GM12878 (cell line): ENCODE results near the gene VRTN. TPM values are rescaled to one million over a fixed set of nuclear protein-coding genes. Genes with fewer than 3 reads are reported as not detected.

ENCODE experiments used
- ATAC-seq: fragments of 200-7000 bp; cut with Tn5 transposase; 3 replicates; pipeline ENCODE4 v1.9.1; 2020; ENCODE audit warnings: mild to moderate bottlenecking, moderate library complexity
- BruUV-seq: library from RNA; stranded (reverse); fragments of 400-500 nt; replicated peaks from 2 replicates; lab custom pipeline; 2021; lab: Mats Ljungman, UMichigan
- CTCF ChIA-PET: fragments of 300-600 bp; sonication (Branson Sonifier 250); formaldehyde crosslinking; extraction: SDS; loops from one replicate; lab custom pipeline; 2021; ENCODE audit warnings: inconsistent platforms; lab: Yijun Ruan, JAX
- POLR2A ChIA-PET: fragments of 350-600 bp; formaldehyde crosslinking; extraction: SDS; loops from one replicate; lab custom pipeline; 2021; ENCODE audit warnings: inconsistent platforms; lab: Charles Lee
- RAD21 ChIA-PET: fragments of 300-600 bp; sonication (Branson Sonifier 250); formaldehyde crosslinking; loops from one replicate; lab custom pipeline; 2023; ENCODE audit warnings: antibody characterized with exemption; ENCODE audit not compliant: unreplicated experiment; lab: Charles Lee
- SMC1A ChIA-PET: fragments of 300-600 bp; sonication (Branson Sonifier 250); formaldehyde crosslinking; loops from one replicate; lab custom pipeline; 2023; ENCODE audit not compliant: unreplicated experiment, uncharacterized antibody; lab: Charles Lee
- DNase-seq: peaks from one replicate; pipeline ENCODE4 v3.0.0-alpha.2; 2011; ENCODE audit warnings: low read depth, low spot score
- FAIRE-seq: peaks from 3 replicates; lab custom pipeline; 2011; peaks lifted over from hg19 to GRCh38; lab: Jason Lieb, UNC
- H2AFZ ChIP-seq: 2 replicates; pipeline ENCODE4 v1.6.0; 2011; ENCODE audit warnings: low read depth, low read length, control low read depth; ENCODE audit not compliant: control insufficient read depth
- H3K27ac ChIP-seq: 2 replicates; pipeline ENCODE4 v1.5.1; 2011; ENCODE audit warnings: control low read depth; ENCODE audit not compliant: control insufficient read depth, insufficient read depth
- H3K27me3 ChIP-seq, 2 experiments: replicated peaks in 1 of 2; 2 replicates each; pipeline versions ENCODE4 v1.6.0 to v1.6.1; 2011; ENCODE audit warnings: low read length in 1 of 2; ENCODE audit not compliant: control insufficient read depth in 2 of 2, insufficient read depth in 2 of 2
- H3K36me3 ChIP-seq, 2 experiments: 2 replicates each; pipeline ENCODE4 v1.5.1; 2011; ENCODE audit warnings: low read length in 1 of 2; ENCODE audit not compliant: control insufficient read depth in 2 of 2, insufficient read depth in 2 of 2
- H3K4me1 ChIP-seq: 2 replicates; pipeline ENCODE4 v1.6.1; 2011; ENCODE audit warnings: mild to moderate bottlenecking, low read length, moderate library complexity, mixed read lengths; ENCODE audit not compliant: control insufficient read depth, insufficient read depth
- H3K4me2 ChIP-seq: 2 replicates; pipeline ENCODE4 v1.6.0; 2011; ENCODE audit warnings: control low read depth; ENCODE audit not compliant: control insufficient read depth, insufficient read depth
- H3K4me3 ChIP-seq: fragments of 200-600 bp; sonication (generic); 2 replicates; pipeline ENCODE4 v1.5.1; 2016
- H3K79me2 ChIP-seq: 2 replicates; pipeline ENCODE4 v1.6.0; 2011; ENCODE audit warnings: low read length; ENCODE audit not compliant: control insufficient read depth, insufficient read depth
- H3K9ac ChIP-seq: 2 replicates; pipeline ENCODE4 v1.8.0; 2011; ENCODE audit warnings: low read length, control low read depth, mixed read lengths; ENCODE audit not compliant: control insufficient read depth, insufficient read depth
- H3K9me3 ChIP-seq: replicated peaks from 3 replicates; pipeline ENCODE4 v1.5.1; 2011; ENCODE audit warnings: mild to moderate bottlenecking, low read length; ENCODE audit not compliant: control insufficient read depth, insufficient read depth
- H4K20me1 ChIP-seq: 2 replicates; pipeline ENCODE4 v1.6.0; 2011; ENCODE audit not compliant: control insufficient read depth, insufficient read depth
- ATF3 ChIP-seq: IDR thresholded peaks from 2 replicates; pipeline ENCODE4 v1.6.1; 2011; ENCODE audit warnings: low read depth, mild to moderate bottlenecking, low read length, moderate library complexity, borderline replicate concordance; ENCODE audit errors: extremely low read depth
- CBX3 ChIP-seq: fragments of 200-600 bp; sonication (generic); IDR thresholded peaks from 2 replicates; pipeline ENCODE4 v1.6.1; 2016; ENCODE audit warnings: low read depth, borderline replicate concordance
- CHD2 ChIP-seq: IDR thresholded peaks from 2 replicates; pipeline ENCODE4 v1.6.1; 2011; ENCODE audit warnings: low read depth, low read length, improper control_type of control experiment, borderline replicate concordance
- DPF2 ChIP-seq: fragments of 450-650 bp; IDR thresholded peaks from 2 replicates; pipeline ENCODE4 v1.6.1; 2017; ENCODE audit warnings: mild to moderate bottlenecking
- E2F4 ChIP-seq: IDR thresholded peaks from 2 replicates; pipeline ENCODE4 v1.6.1; 2012; ENCODE audit warnings: low read depth, low read length, improper control_type of control experiment
- EED ChIP-seq: sonication (generic); IDR thresholded peaks from 2 replicates; pipeline ENCODE4 v1.6.1; 2016; ENCODE audit warnings: antibody characterized with exemption, low read depth
- FOXK2 ChIP-seq: fragments of 450-650 bp; IDR thresholded peaks from 2 replicates; pipeline ENCODE4 v1.6.1; 2017; ENCODE audit warnings: mild to moderate bottlenecking, moderate library complexity
- IKZF2 ChIP-seq, 2 experiments: fragments of 450-650 bp; IDR thresholded peaks; 2 replicates each; pipeline ENCODE4 v1.6.1; 2017; ENCODE audit warnings: mild to moderate bottlenecking in 2 of 2, moderate library complexity in 2 of 2
- MTA2 ChIP-seq: fragments of 450-650 bp; IDR thresholded peaks from 2 replicates; pipeline ENCODE4 v1.6.1; 2016; ENCODE audit warnings: low read depth, mild to moderate bottlenecking, moderate library complexity
- MXI1 ChIP-seq: fragments of 150-350 bp; IDR thresholded peaks from 2 replicates; pipeline ENCODE4 v1.6.1; 2011; ENCODE audit warnings: low read depth, mild to moderate bottlenecking, inconsistent platforms, low read length, improper control_type of control experiment
- NFIC ChIP-seq: IDR thresholded peaks from 2 replicates; pipeline ENCODE4 v1.6.1; 2012; ENCODE audit warnings: low read depth, mild to moderate bottlenecking, inconsistent platforms, low read length, moderate library complexity
- NFYA ChIP-seq: IDR thresholded peaks from 2 replicates; pipeline ENCODE4 v1.6.1; 2011; ENCODE audit warnings: low read depth, mild to moderate bottlenecking, low read length, improper control_type of control experiment, borderline replicate concordance
- NR2C1 ChIP-seq: fragments of 450-650 bp; IDR thresholded peaks from 2 replicates; pipeline ENCODE4 v1.6.1; 2017; ENCODE audit warnings: antibody characterized with exemption, mild to moderate bottlenecking, moderate library complexity
- RAD21 ChIP-seq: IDR thresholded peaks from 2 replicates; pipeline ENCODE4 v1.6.1; 2011; ENCODE audit warnings: mild to moderate bottlenecking, low read depth, low read length, moderate library complexity; ENCODE audit not compliant: insufficient read depth
- RCOR1 ChIP-seq: conservative IDR thresholded peaks from 2 replicates; pipeline ENCODE4 v1.6.1; 2012; ENCODE audit warnings: low read depth, low read length, improper control_type of control experiment
- RFX5 ChIP-seq: IDR thresholded peaks from 2 replicates; pipeline ENCODE4 v1.6.1; 2011; ENCODE audit warnings: low read depth, low read length, improper control_type of control experiment
- SREBF2 ChIP-seq: IDR thresholded peaks from 2 replicates; pipeline ENCODE4 v1.6.1; 2012; ENCODE audit warnings: mild to moderate bottlenecking, low read length
- STAT3 ChIP-seq: IDR thresholded peaks from 2 replicates; pipeline ENCODE4 v1.6.1; 2011; ENCODE audit warnings: low read depth, low read length, improper control_type of control experiment
- YY1 ChIP-seq: IDR thresholded peaks from 2 replicates; pipeline ENCODE4 v1.6.1; 2011; ENCODE audit warnings: low read depth, mild to moderate bottlenecking, low read length
- WGBS: methylation state at CpG from one replicate; pipeline ENCODE4 v1.1.6; 2016; ENCODE audit warnings: low lambda C conversion rate; ENCODE audit not compliant: insufficient replicate concordance, insufficient coverage; ENCODE audit errors: missing lambda C conversion rate; 5-methylcytosine and 5-hydroxymethylcytosine counted together
- in situ Hi-C: fragments of 300-500 bp; cut with MboI; formaldehyde crosslinking; loops from 9 replicates; pipeline ENCODE4 v1.14.3; 2018; ENCODE audit warnings: mixed read lengths
- intact Hi-C: fragments of 100-400 bp; cut with micrococcal nuclease; formaldehyde crosslinking; loops from one replicate; pipeline ENCODE4 v1.14.2; 2022; ENCODE audit not compliant: unreplicated experiment
- polyA plus RNA-seq, 11 experiments: library from polyadenylated mRNA; depleted of rRNA in 4 of 11; unstranded in 6 of 11; stranded (reverse) in 5 of 11; fragments of >200 nt; fragmentation: Nextera tagmentation in 4 of 11; fragmentation: Illumina TruSeq in 1 of 11; extraction: Ambion mirVana in 4 of 11; extraction: Trizol in 1 of 11; gene quantifications; 1 replicate in 1 of 11; 2 replicates in 10 of 11; pipeline versions ENCODE4 v1.2.1 to v1.2.3, GENCODE V29; 2011 to 2016; ENCODE audit warnings: inconsistent platforms in 2 of 11, missing spikeins in 2 of 11, low read depth in 1 of 11
- total RNA-seq, 4 experiments: library from RNA; depleted of rRNA in 3 of 4; stranded (reverse); fragments of >200 nt in 3 of 4; fragmentation: Illumina TruSeq in 1 of 4; extraction: Trizol in 1 of 4; gene quantifications; 2 replicates each; pipeline versions ENCODE4 v1.2.1 to v1.2.3, GENCODE V29; 2013 to 2021

VRTN gene
- total and polyA plus RNA-seq, 10 of the 15 experiments (the other 5 are each of a cell fraction or from before 2014, with no cell fraction given), result 0.31 TPM; not detected in 9

- intact Hi-C loops, result no loop called here
- CTCF ChIA-PET, result interaction anchor here (0.7 to 1.7 kb wide), 4 partner anchors 17 to 93 kb away, joined by 3 to 8 read pairs (median 3); no protein-coding TSS in a partner anchor
- H3K36me3 ChIP-seq, result no peaks in the 10 kb centered on the region
- no peaks in the 10 kb centered on the region for H4K20me1 ChIP-seq
- no peaks in the 10 kb centered on the region for H3K27me3 ChIP-seq
- H3K9ac ChIP-seq, result no peak overlapping the region
- DNase-seq (no peak), ATAC-seq (no peak), FAIRE-seq (no peak)
- H3K4me1 ChIP-seq, result no peaks in the 10 kb centered on the region
- no peaks in the 10 kb centered on the region for H3K9me3 ChIP-seq
- no peak overlapping the region for H3K4me2 ChIP-seq
- RAD21 ChIA-PET, result interaction anchor here (0.5 kb wide), 1 partner anchor 205 kb away, joined by 3 read pairs; no protein-coding TSS in a partner anchor
- no TSS peak for BruUV-seq
- H3K27ac ChIP-seq, result no peak overlapping the region
- no peaks in the 10 kb centered on the region for H3K79me2 ChIP-seq
- no peak overlapping the region for H2AFZ ChIP-seq
- in situ Hi-C loops, result no loop called here
- SMC1A ChIA-PET, result interaction anchor here (0.6 kb wide), 1 partner anchor 377 kb away, joined by 3 read pairs; no protein-coding TSS in a partner anchor
- WGBS, result 44% methylated on average over 5 of the region's 5 CpGs
- TF ChIP-seq DPF2 (no peak), E2F4 (no peak), NFIC (no peak), MTA2 (no peak), RCOR1 (no peak), NFYA (no peak), EED (no peak), MXI1 (no peak), YY1 (no peak), STAT3 (no peak), SREBF2 (no peak), RAD21 (no peak), NR2C1 (no peak), FOXK2 (no peak), ATF3 (no peak), IKZF2 (IDR thresholded peaks at IDR 0.05) (no peak), CBX3 (no peak), RFX5 (no peak), CHD2 (no peak)
- POLR2A ChIA-PET, result no interaction called here
- H3K4me3 ChIP-seq, result no peak overlapping the region
Measured at GRCh38 chr14:74308695-74309094, 39.6 kb upstream of the VRTN start.
